HCT116 (cell line): ENCODE results near the gene DPP9.

Experiments
- ATF3 ChIP-seq: IDR thresholded peaks from 2 replicates; pipeline ENCODE4 v1.6.1; 2012
- CTCF ChIP-seq, 3 experiments: fragments of 200-600 bp in 1 of 3; sonication (generic) in 1 of 3; IDR thresholded peaks in 2 of 3; conservative IDR thresholded peaks in 1 of 3; 2 replicates each; pipeline ENCODE4 v1.5.1; 2012 to 2017; ENCODE audit warnings: low read depth in 2 of 3, low read length in 2 of 3, antibody characterized with exemption in 1 of 3, borderline replicate concordance in 1 of 3, control low read depth in 1 of 3, mild to moderate bottlenecking in 1 of 3, mixed read lengths in 1 of 3, mixed run types in 1 of 3, moderate library complexity in 1 of 3; ENCODE audit not compliant: insufficient read depth in 1 of 3
- EZH2 ChIP-seq: fragments of 200-600 bp; sonication (generic); IDR thresholded peaks from 2 replicates; pipeline ENCODE4 v1.6.1; 2017; ENCODE audit warnings: antibody characterized with exemption, mixed run types
- EZH2phosphoT487 ChIP-seq: fragments of 200-600 bp; IDR thresholded peaks from 2 replicates; pipeline ENCODE4 v1.6.1; 2018; ENCODE audit warnings: antibody characterized with exemption, borderline replicate concordance
- FOSL1 ChIP-seq: IDR thresholded peaks from 2 replicates; pipeline ENCODE4 v1.6.1; 2012; ENCODE audit warnings: low read depth
- JUND ChIP-seq: IDR thresholded peaks from 2 replicates; pipeline ENCODE4 v1.6.1; 2012
- POLR2A ChIP-seq: IDR thresholded peaks from 2 replicates; pipeline ENCODE4 v1.7.0; 2011; ENCODE audit warnings: borderline replicate concordance; ENCODE audit not compliant: insufficient read depth, insufficient read length; ENCODE audit errors: extremely low read depth
- RAD21 ChIP-seq: IDR thresholded peaks from 2 replicates; pipeline ENCODE4 v1.6.1; 2012; ENCODE audit warnings: low read depth, mild to moderate bottlenecking
- REST ChIP-seq: IDR thresholded peaks from 2 replicates; pipeline ENCODE4 v1.6.1; 2012; ENCODE audit warnings: low read depth
- ZFX ChIP-seq: fragments of 450-650 bp; IDR thresholded peaks from 2 replicates; pipeline ENCODE4 v1.6.1; 2017
- ZNF274 ChIP-seq: fragments of 200-500 bp; sonication (Bioruptor generic); IDR thresholded peaks from 2 replicates; pipeline ENCODE4 v1.6.1; 2014; ENCODE audit warnings: mild to moderate bottlenecking, low read depth, low read length, inconsistent platforms

- TF ChIP-seq CTCF (IDR thresholded peaks at IDR 0.05 in 2 of 3, conservative IDR thresholded peaks at IDR 0.05 in 1 of 3; ENCODE audit: borderline replicate concordance in 1 of 3, insufficient read depth in 1 of 3, low read depth in 2 of 3, low read length in 2 of 3) = no peak
- TF ChIP-seq EZH2 = no peak
- TF ChIP-seq EZH2phosphoT487 = no peak
- no peak for TF ChIP-seq REST
- no peak for TF ChIP-seq POLR2A
- no peak for TF ChIP-seq FOSL1
- no peak for TF ChIP-seq JUND
- TF ChIP-seq ZFX = no peak
- no peak for TF ChIP-seq ATF3
- no peak for TF ChIP-seq RAD21
- TF ChIP-seq ZNF274 = no peak
These were observed 34.4 kb upstream of the DPP9 start for GRCh38 chr19:4758082-4758481.
